IPS-15b (cell line): ENCODE measurements around the gene FAM171A1.

Experiments
- H3K27me3 ChIP-seq: one replicate; pipeline ENCODE4 v1.6.1; 2013; ENCODE audit warnings: low read length; ENCODE audit not compliant: control insufficient read depth, insufficient read depth
- H3K36me3 ChIP-seq: one replicate; pipeline ENCODE4 v1.6.1; 2013; ENCODE audit warnings: low read length; ENCODE audit not compliant: control insufficient read depth, insufficient read depth
- H3K4me1 ChIP-seq: one replicate; pipeline ENCODE4 v1.6.1; 2013; ENCODE audit warnings: mild to moderate bottlenecking, low read length; ENCODE audit not compliant: control insufficient read depth, insufficient read depth
- H3K4me3 ChIP-seq: one replicate; pipeline ENCODE4 v1.5.1; 2013; ENCODE audit warnings: low read depth, low read length
- H3K9ac ChIP-seq: one replicate; pipeline ENCODE4 v1.6.1; 2013; ENCODE audit warnings: low read depth, mild to moderate bottlenecking, low read length
- H3K9me3 ChIP-seq: one replicate; pipeline ENCODE4 v1.6.1; 2013; ENCODE audit warnings: mild to moderate bottlenecking, low read length; ENCODE audit not compliant: control insufficient read depth, insufficient read depth

The FAM171A1 gene

DNA sequence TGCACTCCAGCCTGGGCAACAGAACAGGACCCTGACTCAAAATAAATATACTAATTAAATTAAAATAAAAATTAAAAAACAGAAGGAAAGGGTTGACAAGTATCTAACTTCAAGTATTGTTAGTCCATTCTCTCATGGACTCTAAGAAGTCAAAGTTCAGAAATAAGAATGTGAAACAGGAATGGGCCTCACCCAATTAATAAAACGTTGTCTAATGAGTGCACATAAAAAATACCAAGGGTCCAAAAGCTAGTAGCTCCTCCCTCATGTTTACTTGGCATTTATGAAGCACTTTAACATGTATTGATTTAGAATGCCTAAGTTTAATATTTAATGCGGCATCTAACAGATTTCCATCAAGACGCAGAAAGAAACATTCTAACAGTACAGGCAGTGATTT is 18.9 kb downstream of the FAM171A1 start:
- no peak overlapping the region for H3K9ac ChIP-seq
- H3K4me3 ChIP-seq = no peak overlapping the region
- no peaks in the 10 kb centered on the region for H3K36me3 ChIP-seq
- no peaks in the 10 kb centered on the region for H3K9me3 ChIP-seq
- H3K27me3 ChIP-seq = no peaks in the 10 kb centered on the region
- H3K4me1 ChIP-seq = no peaks in the 10 kb centered on the region

DNA sequence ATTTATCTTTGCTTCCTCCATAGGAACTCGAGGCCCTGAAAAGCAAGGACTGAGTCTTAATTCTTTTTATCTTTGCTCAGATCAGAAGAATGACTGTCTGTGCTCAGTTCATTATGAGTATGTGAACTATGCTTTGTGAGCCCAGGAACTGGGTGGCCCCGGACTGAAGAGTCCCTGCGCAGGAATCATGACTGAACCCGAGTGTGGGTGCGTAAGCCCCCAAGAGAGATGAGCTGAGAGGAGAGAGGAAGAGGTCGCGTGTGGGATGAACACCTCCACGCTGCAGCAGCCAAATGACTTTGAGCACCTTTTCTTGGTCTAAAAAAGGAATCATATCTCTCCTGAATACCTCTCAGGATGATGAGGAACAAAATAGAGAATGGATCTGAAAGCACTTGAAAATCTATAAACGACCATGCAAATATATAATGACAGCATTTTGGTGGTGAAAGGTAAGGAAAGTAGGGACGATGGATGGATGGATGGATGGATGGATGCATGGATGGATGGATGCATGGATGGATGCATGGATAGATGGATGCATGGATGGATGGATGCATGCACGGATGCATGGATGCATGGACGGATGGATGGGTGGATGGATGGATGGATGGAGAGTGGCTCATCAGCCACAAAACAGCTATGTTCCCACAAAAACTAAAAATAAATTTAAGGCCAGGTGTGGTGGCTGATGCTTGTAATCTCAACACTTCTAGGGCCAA is 19.8 kb downstream of the FAM171A1 start:
- H3K9ac ChIP-seq = no peak overlapping the region
- no peaks in the 10 kb centered on the region for H3K9me3 ChIP-seq

GRCh38 chr10:15349112-15349511 is 22.0 kb downstream of the FAM171A1 start:
- peaks cover 7% of the 10 kb centered on the region for H3K4me1 ChIP-seq
- no peaks in the 10 kb centered on the region for H3K27me3 ChIP-seq

More for the DNA sequence above, 19.8 kb downstream of the FAM171A1 start:
- Histone ChIP-seq H3K4me1 (no peaks in the 10 kb centered on the region), H3K27me3 (no peaks in the 10 kb centered on the region), H3K4me3 (no peak overlapping the region), H3K36me3 (no peaks in the 10 kb centered on the region)

GRCh38 chr10:15348579-15348978 is 22.5 kb downstream of the FAM171A1 start:
- Histone ChIP-seq H3K4me1 (peaks cover 7% of the 10 kb centered on the region), H3K4me3 (no peak overlapping the region), H3K36me3 (no peaks in the 10 kb centered on the region), H3K9me3 (no peaks in the 10 kb centered on the region), H3K27me3 (no peaks in the 10 kb centered on the region), H3K9ac (no peak overlapping the region)

More at GRCh38 chr10:15349112-15349511, 22.0 kb downstream of the FAM171A1 start:
- Histone ChIP-seq H3K4me3 (no peak overlapping the region), H3K9ac (no peak overlapping the region), H3K36me3 (no peaks in the 10 kb centered on the region), H3K9me3 (no peaks in the 10 kb centered on the region)

- Histone ChIP-seq H3K4me1 (peaks cover 7% of the 10 kb centered on the region), H3K9ac (no peak overlapping the region), H3K36me3 (no peaks in the 10 kb centered on the region), H3K4me3 (no peak overlapping the region), H3K9me3 (no peaks in the 10 kb centered on the region), H3K27me3 (no peaks in the 10 kb centered on the region)
Observed at GRCh38 chr10:15347150-15347549, 23.9 kb downstream of the FAM171A1 start.

DNA sequence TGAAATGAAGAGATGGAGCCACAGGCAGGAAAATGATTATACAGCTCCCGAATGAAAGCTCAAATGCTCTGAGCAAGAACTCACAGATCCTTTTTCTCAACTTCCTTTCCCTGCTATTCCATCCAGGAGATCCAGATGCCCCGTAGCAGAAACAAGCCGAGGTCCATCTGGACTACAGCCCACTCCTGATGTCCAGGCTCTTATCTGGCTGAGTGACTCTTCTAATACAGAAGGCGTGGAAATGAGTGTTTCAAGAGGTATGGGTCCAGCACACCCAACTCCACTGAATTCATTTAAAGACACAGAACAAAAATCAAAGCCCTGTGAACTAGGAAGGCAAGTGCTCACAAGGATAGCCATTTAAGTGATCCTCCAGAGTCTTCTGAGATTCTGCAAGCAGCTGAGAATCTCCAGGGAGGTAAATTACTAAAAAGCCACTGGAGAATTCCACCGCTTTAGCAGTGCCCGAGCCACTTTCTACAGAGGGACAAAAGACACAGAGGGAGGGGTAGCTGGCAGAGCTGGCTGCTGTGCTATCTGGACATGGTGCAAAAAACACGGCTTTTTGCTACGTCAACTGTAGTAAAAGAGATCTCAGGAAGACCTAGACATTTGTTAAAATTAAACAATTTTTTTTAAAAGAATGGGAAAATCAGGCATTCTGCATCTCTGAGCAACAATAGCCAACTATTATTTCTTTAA is 24.5 kb downstream of the FAM171A1 start:
- Histone ChIP-seq H3K4me3 (no peak overlapping the region), H3K4me1 (peaks cover 7% of the 10 kb centered on the region), H3K9me3 (no peaks in the 10 kb centered on the region), H3K27me3 (no peaks in the 10 kb centered on the region), H3K36me3 (no peaks in the 10 kb centered on the region), H3K9ac (no peak overlapping the region)

GRCh38 chr10:15345450-15345849 is 25.6 kb downstream of the FAM171A1 start:
- peaks cover 7% of the 10 kb centered on the region for H3K4me1 ChIP-seq
- no peak overlapping the region for H3K4me3 ChIP-seq
- no peaks in the 10 kb centered on the region for H3K9me3 ChIP-seq
- no peaks in the 10 kb centered on the region for H3K27me3 ChIP-seq
- no peak overlapping the region for H3K9ac ChIP-seq
- H3K36me3 ChIP-seq = no peaks in the 10 kb centered on the region

DNA sequence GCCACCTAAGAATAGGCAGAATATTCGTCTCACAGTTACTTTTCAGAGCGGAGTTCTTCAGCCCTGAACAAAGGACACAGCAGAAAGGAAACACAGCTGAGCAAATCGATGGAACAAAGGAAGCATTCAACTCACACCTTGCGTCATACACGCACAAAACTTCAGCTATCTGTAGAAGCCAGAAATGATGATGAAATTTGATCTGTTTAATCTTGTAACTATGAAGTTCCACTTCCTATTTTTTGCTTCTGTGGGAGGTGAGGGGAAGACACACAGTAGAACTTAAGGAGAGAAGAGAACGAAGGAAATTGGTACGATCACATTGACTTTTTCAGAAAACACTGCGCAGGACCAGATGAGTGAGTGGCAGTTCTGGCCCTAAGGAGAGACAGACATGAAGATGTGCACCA is 26.2 kb downstream of the FAM171A1 start:
- Histone ChIP-seq H3K27me3 (no peaks in the 10 kb centered on the region), H3K4me3 (no peak overlapping the region), H3K36me3 (no peaks in the 10 kb centered on the region), H3K9ac (no peak overlapping the region), H3K4me1 (peaks cover 7% of the 10 kb centered on the region), H3K9me3 (no peaks in the 10 kb centered on the region)

DNA sequence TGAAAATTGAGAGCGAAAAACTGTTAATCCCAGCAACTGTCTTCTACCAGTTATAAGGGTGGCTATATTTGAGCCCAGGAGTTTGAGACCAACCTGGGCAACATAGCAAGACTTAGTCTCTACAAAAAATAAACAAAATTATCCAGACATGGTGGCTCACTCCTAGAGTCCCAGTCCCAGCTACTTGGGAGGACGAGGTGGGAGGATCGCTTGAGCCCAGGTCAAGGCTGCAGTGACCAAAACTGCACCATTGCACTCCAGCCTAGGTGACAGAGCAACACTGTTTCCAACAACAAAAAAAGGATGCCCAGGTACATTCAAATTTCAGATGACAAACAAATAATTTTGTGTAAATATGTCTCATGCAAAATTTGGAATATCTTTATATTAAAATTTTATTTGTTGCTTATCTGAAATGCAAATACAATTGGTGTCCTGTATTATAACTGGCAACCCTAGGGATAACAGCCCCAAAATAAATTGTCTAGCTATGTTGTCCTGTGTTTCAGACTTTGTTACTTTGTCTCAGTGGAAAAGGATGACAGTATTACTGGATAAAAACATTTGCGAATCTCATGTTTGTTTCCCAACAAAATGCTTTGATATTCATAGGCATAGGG is 26.7 kb downstream of the FAM171A1 start:
- H3K4me3 ChIP-seq = no peak overlapping the region
- no peak overlapping the region for H3K9ac ChIP-seq
- no peaks in the 10 kb centered on the region for H3K9me3 ChIP-seq
- no peaks in the 10 kb centered on the region for H3K36me3 ChIP-seq
- H3K4me1 ChIP-seq = peaks cover 7% of the 10 kb centered on the region
- H3K27me3 ChIP-seq = no peaks in the 10 kb centered on the region

- peaks cover 7% of the 10 kb centered on the region for H3K4me1 ChIP-seq
- H3K36me3 ChIP-seq = no peaks in the 10 kb centered on the region
- no peaks in the 10 kb centered on the region for H3K9me3 ChIP-seq
- no peaks in the 10 kb centered on the region for H3K27me3 ChIP-seq
- no peak overlapping the region for H3K4me3 ChIP-seq
- no peak overlapping the region for H3K9ac ChIP-seq
Observed at GRCh38 chr10:15342970-15343369, 28.1 kb downstream of the FAM171A1 start.

- Histone ChIP-seq H3K4me3 (no peak overlapping the region), H3K36me3 (no peaks in the 10 kb centered on the region), H3K9ac (no peak overlapping the region), H3K27me3 (no peaks in the 10 kb centered on the region), H3K9me3 (no peaks in the 10 kb centered on the region), H3K4me1 (peaks cover 7% of the 10 kb centered on the region)
Observed at GRCh38 chr10:15341502-15342128, 29.5 kb downstream of the FAM171A1 start.
